Activated CD8-positive, alpha-beta memory T cell treated with anti-CD3 and anti-CD28 coated beads, Interleukin-2, amount 10 ng/mL, durations not matched to agents 7 days and 5 days (primary cell): Measurements from ENCODE around the gene PKD1. TPM values are rescaled to one million over a fixed set of nuclear protein-coding genes. Genes with fewer than 3 reads are reported as not detected.
"Not testable (repeated sequence)": the region's sequence is repeated elsewhere in the genome, so short reads cannot be mapped to it uniquely, and the experiment has no call there.

Experiments used
- ATAC-seq: fragments of 150-1000 bp; cut with Tn5 transposase; one replicate; pipeline ENCODE4 v1.10.0; 2021; ENCODE audit warnings: moderate library complexity
- CTCF ChIA-PET: fragments of 350-600 bp; sonication (Branson Sonifier 250); formaldehyde crosslinking; loops from one replicate; lab custom pipeline; 2021; ENCODE audit warnings: antibody characterized with exemption; lab: Charles Lee
- DNase-seq: peaks from one replicate; pipeline ENCODE4 v3.0.0-alpha.2; 2020
- H3K27ac Mint-ChIP-seq: one replicate; pipeline ENCODE4 v1.8.0; 2021; ENCODE audit warnings: mild to moderate bottlenecking, mixed read lengths
- H3K27me3 Mint-ChIP-seq: one replicate; pipeline ENCODE4 v1.8.0; 2021; ENCODE audit warnings: mixed read lengths
- H3K36me3 Mint-ChIP-seq: one replicate; pipeline ENCODE4 v1.8.0; 2021; ENCODE audit warnings: mild to moderate bottlenecking, mixed read lengths
- H3K4me1 Mint-ChIP-seq: one replicate; pipeline ENCODE4 v1.8.0; 2021; ENCODE audit warnings: mixed read lengths
- H3K4me3 Mint-ChIP-seq: one replicate; pipeline ENCODE4 v1.8.0; 2021; ENCODE audit warnings: mild to moderate bottlenecking, moderate library complexity, mixed read lengths
- H3K9me3 Mint-ChIP-seq: one replicate; pipeline ENCODE4 v1.8.0; 2022; ENCODE audit warnings: low read depth, mixed read lengths
- total RNA-seq, 2 experiments: library from RNA; stranded (reverse); gene quantifications; one replicate each; pipeline ENCODE4 v1.2.3, GENCODE V29; 2021

PKD1 gene
- total RNA-seq, 2 experiments from 2014 or later = 60.1 to 100 TPM

- DNase-seq, H3K4me1 Mint-ChIP-seq, CTCF ChIA-PET, H3K9me3 Mint-ChIP-seq, H3K4me3 Mint-ChIP-seq, H3K36me3 Mint-ChIP-seq, H3K27me3 Mint-ChIP-seq, ATAC-seq, H3K27ac Mint-ChIP-seq: not testable (repeated sequence)
Measured at GRCh38 chr16:2110332-2111008, 25.2 kb downstream of the PKD1 start.

DNA sequence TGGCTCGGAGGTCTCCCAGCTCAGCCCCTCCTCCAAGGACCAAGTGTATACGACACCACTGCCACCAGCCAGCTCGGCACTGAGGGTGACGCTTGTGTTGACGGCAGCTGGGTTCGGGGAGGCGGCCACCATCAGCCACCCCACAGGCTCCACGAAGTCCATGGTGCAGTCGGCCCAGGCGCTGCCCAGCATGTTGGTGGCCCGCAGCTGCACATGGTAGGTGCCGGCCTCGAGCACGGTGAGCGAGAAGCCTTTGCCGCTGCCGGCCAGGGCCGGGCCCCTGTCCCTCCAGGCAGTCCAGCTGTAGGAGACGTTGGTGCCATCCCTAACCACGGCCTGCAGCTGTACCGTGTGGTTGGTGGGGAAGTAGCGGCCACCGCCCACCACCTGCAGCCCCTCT is 25.8 kb downstream of the PKD1 start:
- H3K36me3 Mint-ChIP-seq, H3K4me3 Mint-ChIP-seq, H3K27ac Mint-ChIP-seq, H3K27me3 Mint-ChIP-seq, H3K4me1 Mint-ChIP-seq, CTCF ChIA-PET, DNase-seq, ATAC-seq, H3K9me3 Mint-ChIP-seq: not testable (repeated sequence)

DNA sequence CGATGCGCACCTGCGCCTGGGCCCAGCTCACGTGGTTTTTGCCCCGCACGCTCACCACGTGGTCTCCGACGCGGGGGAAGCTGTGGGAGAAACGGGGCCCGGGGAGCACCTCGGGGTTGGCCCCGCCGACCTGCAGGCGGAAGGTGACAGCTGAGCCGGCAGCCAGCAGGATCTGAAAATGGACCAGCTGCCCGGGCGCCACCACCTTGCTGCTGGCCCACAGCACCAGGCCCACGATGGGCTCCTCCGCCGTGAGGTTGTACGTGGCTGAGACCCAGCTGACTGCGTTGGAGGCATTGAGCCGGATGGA is 26.5 kb downstream of the PKD1 start:
- DNase-seq, H3K36me3 Mint-ChIP-seq, H3K4me1 Mint-ChIP-seq, H3K27me3 Mint-ChIP-seq, ATAC-seq, H3K9me3 Mint-ChIP-seq, CTCF ChIA-PET, H3K4me3 Mint-ChIP-seq, H3K27ac Mint-ChIP-seq: not testable (repeated sequence)

- H3K9me3 Mint-ChIP-seq, H3K4me3 Mint-ChIP-seq, DNase-seq, H3K27me3 Mint-ChIP-seq, H3K4me1 Mint-ChIP-seq, H3K27ac Mint-ChIP-seq, H3K36me3 Mint-ChIP-seq, CTCF ChIA-PET, ATAC-seq: not testable (repeated sequence)
Measured at GRCh38 chr16:2108446-2109270, 27.0 kb downstream of the PKD1 start.

GRCh38 chr16:2107791-2108125 is 27.9 kb downstream of the PKD1 start:
- H3K4me3 Mint-ChIP-seq, DNase-seq, ATAC-seq, H3K27me3 Mint-ChIP-seq, H3K9me3 Mint-ChIP-seq, H3K4me1 Mint-ChIP-seq, CTCF ChIA-PET, H3K36me3 Mint-ChIP-seq, H3K27ac Mint-ChIP-seq: not testable (repeated sequence)

DNA sequence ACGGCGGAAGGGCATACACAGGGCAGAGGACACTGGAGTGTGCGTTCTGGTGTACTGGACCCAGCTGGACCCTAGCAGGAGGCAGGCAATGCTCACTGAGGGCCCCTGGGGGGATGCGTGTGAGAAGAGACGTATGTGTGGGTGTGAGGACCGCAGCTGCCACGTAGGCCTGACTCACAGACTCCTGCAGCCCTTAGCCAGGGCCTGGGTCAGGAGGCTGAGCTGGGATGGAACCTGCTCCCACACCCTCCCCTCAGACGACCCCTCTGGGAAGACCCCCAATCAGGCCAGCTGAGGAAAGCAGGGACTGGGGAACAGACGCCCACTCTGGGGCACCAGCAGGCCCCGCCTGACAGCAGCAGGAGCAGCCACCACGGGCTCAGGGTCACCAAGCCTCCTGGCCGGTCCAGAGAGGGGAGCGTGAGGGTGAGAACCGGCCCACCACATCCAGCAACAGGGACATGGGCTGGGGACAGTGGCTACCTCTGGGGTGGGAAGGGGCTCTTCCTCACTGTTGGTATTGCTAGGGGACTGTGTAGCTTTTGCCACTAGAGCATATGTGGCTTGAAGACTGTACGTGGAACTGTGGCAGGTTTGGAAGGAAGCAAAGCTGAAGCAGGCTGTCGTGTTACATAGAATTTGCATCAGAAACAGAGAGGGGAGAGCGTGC is 28.4 kb downstream of the PKD1 start:
- H3K27me3 Mint-ChIP-seq, H3K36me3 Mint-ChIP-seq, H3K27ac Mint-ChIP-seq, DNase-seq, H3K4me3 Mint-ChIP-seq, ATAC-seq, CTCF ChIA-PET, H3K9me3 Mint-ChIP-seq, H3K4me1 Mint-ChIP-seq: not testable (repeated sequence)

- DNase-seq, ATAC-seq, CTCF ChIA-PET, H3K9me3 Mint-ChIP-seq, H3K36me3 Mint-ChIP-seq, H3K27me3 Mint-ChIP-seq, H3K4me3 Mint-ChIP-seq, H3K4me1 Mint-ChIP-seq, H3K27ac Mint-ChIP-seq: not testable (repeated sequence)
Measured at GRCh38 chr16:2106211-2106610, 29.5 kb downstream of the PKD1 start.

- H3K36me3 Mint-ChIP-seq, CTCF ChIA-PET, H3K9me3 Mint-ChIP-seq, H3K4me3 Mint-ChIP-seq, ATAC-seq, H3K27me3 Mint-ChIP-seq, H3K27ac Mint-ChIP-seq, DNase-seq, H3K4me1 Mint-ChIP-seq: not testable (repeated sequence)
Measured at GRCh38 chr16:2105769-2106168, 29.9 kb downstream of the PKD1 start.

DNA sequence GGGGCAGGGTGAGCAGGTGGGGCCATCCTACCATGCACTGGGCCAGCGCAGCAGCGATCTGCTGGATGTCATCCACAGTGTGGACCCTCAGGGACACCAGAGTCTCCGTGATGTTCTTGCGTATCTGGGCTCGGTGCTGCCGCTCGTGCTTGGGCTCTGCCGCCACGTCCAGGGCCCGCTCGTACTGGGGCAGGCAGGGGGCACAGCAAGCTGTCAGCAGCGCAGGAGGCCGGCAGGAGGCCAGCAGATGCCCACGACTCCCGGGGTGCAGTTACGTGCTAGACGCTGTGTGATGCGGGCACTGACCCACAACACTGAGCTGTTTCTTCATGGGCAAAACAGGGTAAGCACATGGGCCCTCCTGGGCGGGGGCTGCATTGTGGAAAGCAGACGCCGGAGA is 30.4 kb downstream of the PKD1 start:
- H3K9me3 Mint-ChIP-seq, H3K27me3 Mint-ChIP-seq, H3K4me1 Mint-ChIP-seq, CTCF ChIA-PET, DNase-seq, H3K36me3 Mint-ChIP-seq, H3K4me3 Mint-ChIP-seq, H3K27ac Mint-ChIP-seq, ATAC-seq: not testable (repeated sequence)

GRCh38 chr16:2104464-2104863 is 31.2 kb downstream of the PKD1 start:
- H3K4me3 Mint-ChIP-seq, H3K27ac Mint-ChIP-seq, CTCF ChIA-PET, H3K27me3 Mint-ChIP-seq, ATAC-seq, H3K4me1 Mint-ChIP-seq, DNase-seq, H3K9me3 Mint-ChIP-seq, H3K36me3 Mint-ChIP-seq: not testable (repeated sequence)

DNA sequence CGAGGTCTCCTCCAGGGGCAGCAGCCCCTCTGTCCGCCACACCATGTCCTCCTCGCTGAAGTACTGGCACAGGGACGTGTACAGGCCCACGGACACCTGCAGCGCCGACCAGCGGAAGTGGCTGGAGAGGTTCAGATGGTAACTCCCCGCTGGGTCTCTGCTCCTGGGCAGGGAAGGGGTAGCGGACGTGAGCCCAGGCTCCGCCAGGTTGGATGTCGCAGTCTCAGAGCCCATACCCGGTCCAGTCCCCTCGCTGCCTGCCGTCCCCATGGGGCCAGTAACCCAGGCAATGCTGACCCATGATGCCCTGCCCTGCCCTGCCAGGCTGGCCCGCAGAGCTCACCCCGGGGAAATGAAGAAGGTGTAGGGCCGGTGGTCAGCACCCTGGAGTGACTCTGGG is 33.2 kb downstream of the PKD1 start:
- no peaks in the 10 kb centered on the region for H3K27me3 Mint-ChIP-seq
- no peak overlapping the region for H3K4me3 Mint-ChIP-seq
- H3K4me1 Mint-ChIP-seq = no peaks in the 10 kb centered on the region
- no peak for DNase-seq
- H3K9me3 Mint-ChIP-seq = no peaks in the 10 kb centered on the region
- no peak for ATAC-seq
- no peak overlapping the region for H3K27ac Mint-ChIP-seq
- CTCF ChIA-PET = no interaction called here
- H3K36me3 Mint-ChIP-seq = peaks cover 2% of the 10 kb centered on the region

GRCh38 chr16:2101581-2101980 is 34.1 kb downstream of the PKD1 start:
- H3K4me3 Mint-ChIP-seq, H3K27me3 Mint-ChIP-seq, H3K9me3 Mint-ChIP-seq, H3K36me3 Mint-ChIP-seq, H3K4me1 Mint-ChIP-seq, H3K27ac Mint-ChIP-seq, ATAC-seq, DNase-seq, CTCF ChIA-PET: not testable (repeated sequence)

GRCh38 chr16:2097689-2098088 is 38.0 kb downstream of the PKD1 start:
- DNase-seq, H3K4me1 Mint-ChIP-seq, H3K27me3 Mint-ChIP-seq, H3K4me3 Mint-ChIP-seq, H3K27ac Mint-ChIP-seq, ATAC-seq, H3K9me3 Mint-ChIP-seq, CTCF ChIA-PET, H3K36me3 Mint-ChIP-seq: not testable (repeated sequence)
